DMS53 (cell line): Measurements from ENCODE around the gene YWHAE.
"Not testable (repeated sequence)": the region's sequence is repeated elsewhere in the genome, so short reads cannot be mapped to it uniquely, and the experiment has no call there.

Source experiments
- DNase-seq: peaks from one replicate; lab custom pipeline; 2025; lab: John Stamatoyannopoulos, UW

YWHAE gene

DNA sequence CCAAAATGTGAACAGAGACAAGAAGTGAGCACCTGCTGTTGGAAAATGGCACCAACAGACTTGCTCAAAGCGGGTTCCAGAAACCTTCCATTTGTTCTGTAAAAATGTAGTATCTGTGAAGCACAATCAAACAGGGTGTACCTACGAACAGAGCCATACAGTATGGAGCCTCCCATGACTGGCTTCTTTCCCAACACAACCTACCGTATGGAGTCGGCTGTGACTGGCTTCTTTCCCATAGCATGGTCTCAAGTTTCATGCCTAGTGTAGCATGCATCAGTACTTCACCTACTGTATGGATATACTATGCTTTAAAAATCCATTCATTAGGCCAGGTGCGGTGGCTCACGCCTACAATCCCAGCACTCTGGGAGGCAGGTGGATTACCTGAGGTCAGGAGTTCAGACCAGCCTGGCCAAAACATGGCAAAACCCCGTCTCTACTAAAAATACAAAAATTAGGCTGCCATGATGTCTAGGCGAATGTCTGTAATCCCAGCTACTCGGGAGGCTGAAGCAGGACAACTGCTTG, 26.2 kb downstream of the YWHAE start:
- no peak for DNase-seq

DNA sequence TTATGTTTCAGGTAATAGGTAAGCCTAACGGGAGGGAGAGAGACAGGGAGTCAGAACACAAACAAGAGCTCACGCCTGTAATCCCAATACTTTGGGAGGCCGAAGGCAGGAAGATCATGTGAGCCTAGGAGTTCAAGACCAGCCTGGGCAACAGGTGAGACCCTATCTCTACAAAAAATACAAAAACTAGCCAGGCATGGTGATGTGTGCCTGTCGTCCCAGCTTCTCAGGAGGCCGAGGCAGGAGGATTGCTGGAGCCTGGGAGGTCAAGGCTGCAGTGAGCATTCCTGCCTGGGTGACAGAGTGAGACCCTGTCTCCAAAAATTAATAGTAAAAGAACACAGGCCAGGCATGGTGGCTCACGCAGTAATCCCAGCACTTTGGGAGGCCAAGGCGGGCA, 27.4 kb downstream of the YWHAE start:
- DNase-seq: no peak

- DNase-seq: no peak
Measured at GRCh38 chr17:1371893-1372590, 28.0 kb downstream of the YWHAE start.

- no peak for DNase-seq
Measured at GRCh38 chr17:1368588-1368987, 31.4 kb downstream of the YWHAE start.

GRCh38 chr17:1367351-1367745, 32.7 kb downstream of the YWHAE start:
- no peak for DNase-seq

GRCh38 chr17:1366234-1366633, 33.8 kb downstream of the YWHAE start:
- DNase-seq: no peak

DNA sequence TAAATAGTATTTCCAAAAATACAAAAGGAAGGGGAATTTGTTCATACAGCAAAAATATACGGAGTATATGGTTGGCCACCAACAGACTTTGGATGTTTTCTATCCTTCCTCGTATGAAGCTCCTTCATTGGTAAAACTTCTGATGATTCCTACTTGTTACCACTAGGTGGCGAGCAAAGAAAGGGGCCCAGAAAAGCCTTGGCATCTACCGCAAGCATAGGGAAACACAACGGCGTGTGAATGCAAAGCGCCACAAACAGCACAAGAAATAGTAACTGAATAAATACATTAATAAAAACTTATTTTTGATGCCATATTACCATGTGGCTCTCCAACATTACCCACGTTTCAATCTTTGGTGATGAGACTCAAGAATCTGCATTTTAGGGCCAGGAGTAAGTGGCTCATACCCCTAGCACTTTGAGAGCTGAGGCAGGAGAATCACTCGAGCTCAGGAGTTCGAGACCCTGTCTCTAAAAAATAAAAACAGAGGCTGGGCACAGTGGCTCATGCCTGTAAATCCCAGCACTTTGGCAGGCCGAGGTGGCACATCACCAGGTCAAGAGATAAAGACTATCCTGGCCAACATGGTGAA, 34.5 kb downstream of the YWHAE start:
- peak; percentile 83 for DNase-seq

DNA sequence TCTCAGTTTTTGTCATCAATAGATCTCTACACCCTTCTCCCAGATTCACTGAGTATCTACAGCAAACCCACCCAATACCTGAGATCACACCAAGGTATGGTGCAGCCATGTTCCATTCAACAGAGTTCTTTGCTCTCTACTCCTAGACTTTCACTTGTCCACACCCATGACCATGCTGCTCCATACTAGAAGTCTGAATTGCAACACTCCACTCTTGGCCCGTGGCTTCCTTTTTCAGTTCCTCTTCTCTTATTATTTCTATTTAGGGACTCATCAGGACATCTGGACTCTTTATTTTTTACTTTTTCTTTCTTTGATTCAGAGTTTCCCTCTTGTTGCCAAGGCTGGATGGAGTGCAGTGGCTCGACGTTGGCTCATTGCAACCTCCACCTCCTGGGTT, 37.1 kb downstream of the YWHAE start:
- no peak for DNase-seq

DNA sequence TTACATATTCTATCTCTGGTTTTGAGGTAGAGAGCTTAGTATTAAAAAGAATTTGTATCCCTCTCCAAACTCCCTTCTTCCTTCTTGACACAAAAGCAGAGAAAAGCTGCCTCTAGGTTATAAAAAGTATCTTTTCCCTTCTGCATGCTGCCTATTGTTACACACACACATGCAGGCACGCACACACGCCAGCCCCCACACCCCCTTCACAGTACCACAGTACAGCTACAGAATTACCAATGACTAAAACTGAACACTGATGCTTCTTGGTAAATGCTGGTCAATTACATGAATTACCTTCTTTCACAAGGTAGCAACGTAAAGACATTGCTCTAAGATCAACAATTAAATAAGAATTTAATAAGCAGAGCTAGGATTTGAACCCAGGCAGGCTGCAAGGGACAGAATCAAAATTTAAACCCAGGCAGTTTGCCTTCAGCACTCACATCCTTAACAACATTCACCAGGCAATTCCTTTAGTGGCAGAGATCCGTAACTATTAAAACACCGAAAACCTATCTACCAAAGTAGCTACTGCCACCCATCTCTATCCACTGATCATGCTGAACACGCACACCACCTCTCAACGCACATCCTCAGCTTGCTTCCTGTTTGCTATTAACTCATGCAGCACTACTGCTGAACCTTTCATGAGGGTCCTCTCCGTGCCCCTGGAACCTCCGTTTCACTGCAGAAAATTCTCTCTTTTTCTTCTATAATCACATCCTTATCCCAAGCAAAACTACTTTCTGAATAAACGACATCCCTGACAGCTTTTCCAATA, 37.8 kb downstream of the YWHAE start:
- no peak for DNase-seq

- DNase-seq: no peak
Measured at GRCh38 chr17:1360975-1361374, 39.0 kb downstream of the YWHAE start.

GRCh38 chr17:1360315-1360714, 39.7 kb downstream of the YWHAE start:
- not testable (repeated sequence) for DNase-seq

- no peak for DNase-seq
Measured at GRCh38 chr17:1354030-1354429, 46.0 kb downstream of the YWHAE start.

DNA sequence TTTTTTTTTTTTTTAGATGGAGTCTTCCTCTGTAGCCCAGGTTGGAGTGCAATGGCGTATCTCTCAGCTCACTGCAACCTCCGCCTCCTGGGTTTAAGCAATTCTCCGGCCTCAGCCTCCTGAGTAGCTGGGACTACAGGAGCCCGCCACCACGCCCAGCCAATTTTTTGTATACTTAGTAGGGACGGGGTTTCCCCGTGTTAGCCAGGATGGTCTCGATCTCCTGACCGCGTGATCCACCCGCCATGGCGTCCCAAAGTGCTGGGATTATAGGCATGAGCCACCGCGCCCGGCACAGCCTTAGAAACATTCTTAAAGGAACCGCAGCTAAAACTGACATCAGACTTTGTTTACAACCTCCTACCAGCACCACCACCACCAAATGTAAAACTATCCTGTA, 47.5 kb downstream of the YWHAE start:
- not testable (repeated sequence) for DNase-seq

DNA sequence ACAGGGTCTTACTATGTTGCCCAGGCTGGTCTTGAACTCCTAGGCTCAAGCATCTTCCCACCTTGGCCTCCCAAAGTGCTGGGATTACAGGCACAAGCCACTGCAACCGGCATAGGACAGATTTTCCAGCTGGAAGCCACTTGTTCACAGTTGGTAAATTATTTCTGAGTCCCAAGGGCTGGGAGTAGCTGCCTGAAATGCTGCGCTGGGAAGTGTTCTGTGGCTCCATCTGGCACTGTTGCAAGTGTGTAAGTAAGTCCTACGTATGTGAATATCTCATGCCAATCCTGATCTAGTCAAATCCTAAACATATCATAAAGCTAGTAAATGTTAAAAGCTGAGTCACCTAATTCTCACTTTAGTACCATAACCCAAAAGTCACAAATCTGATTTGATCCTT, 48.1 kb downstream of the YWHAE start:
- DNase-seq: no peak

GRCh38 chr17:1351275-1351674, 48.7 kb downstream of the YWHAE start:
- DNase-seq: no peak

GRCh38 chr17:1347589-1348323, 52.3 kb downstream of the YWHAE start:
- no peak for DNase-seq

DNA sequence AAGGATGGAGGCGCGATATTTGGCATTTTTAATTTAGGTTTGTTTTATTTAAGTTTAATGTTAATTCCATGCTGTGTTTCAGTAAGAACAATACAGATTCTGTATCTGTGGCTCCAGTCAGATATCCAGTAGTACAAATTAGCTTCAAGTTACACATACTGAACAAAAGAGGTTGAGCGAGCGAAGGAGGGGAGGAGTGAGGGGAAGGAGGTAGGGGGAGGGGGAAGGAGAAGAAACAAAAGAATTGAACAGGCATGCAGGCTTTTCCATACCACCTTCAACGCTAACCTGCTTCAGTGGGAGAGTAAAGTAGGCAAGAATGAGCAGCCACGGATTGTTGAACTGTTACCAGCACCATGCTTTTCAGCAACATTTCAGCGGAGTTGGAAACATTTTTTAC, 55.5 kb downstream of the YWHAE start:
- DNase-seq: no peak

- no peak for DNase-seq
Measured at GRCh38 chr17:1343554-1343953, 56.5 kb downstream of the YWHAE start.

- DNase-seq: no peak
Measured at GRCh38 chr17:1340371-1340770, 59.7 kb downstream of the YWHAE start.

DNA sequence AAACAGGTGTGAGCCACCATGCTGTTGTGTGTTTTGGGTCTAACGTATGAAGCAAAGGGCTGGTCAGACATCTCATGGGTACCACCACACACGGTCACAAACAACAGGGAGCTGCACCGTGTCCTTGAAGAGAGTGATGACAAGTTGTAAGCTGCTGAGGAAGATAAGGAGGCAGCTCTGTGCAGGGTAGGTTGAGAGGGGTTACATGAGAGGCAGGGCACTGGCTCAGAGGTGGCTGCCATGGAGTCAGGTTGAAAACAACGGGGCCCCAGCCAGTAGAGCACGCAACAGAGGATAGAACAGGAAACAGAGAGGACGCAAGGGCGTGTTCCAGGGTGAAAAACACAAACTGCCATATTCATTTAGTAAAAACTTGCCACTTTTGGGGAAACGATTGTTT, 68.3 kb downstream of the YWHAE start:
- no peak for DNase-seq

- DNase-seq: no peak
Measured at GRCh38 chr17:1329745-1330343, 70.2 kb downstream of the YWHAE start.

DNA sequence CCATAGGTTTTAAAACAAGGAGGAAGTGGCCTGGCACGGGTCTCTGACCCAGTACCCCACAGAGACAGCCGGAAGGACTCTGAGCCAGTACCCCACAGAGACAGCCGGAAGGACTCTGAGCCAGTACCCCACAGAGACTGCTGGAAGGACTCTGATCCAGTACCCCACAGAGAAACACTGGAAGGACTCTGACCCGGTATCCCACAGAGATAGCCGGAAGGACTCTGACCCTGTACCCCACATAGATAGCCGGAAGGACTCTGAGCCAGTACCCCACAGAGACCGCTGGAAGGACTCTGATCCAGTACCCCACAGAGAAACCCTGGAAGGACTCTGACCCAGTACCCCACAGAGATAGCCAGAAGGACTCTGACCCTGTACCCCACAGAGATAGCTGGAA, 71.6 kb downstream of the YWHAE start:
- DNase-seq: no peak
